ENCODE data around the gene MAP2K5.

MAP2K5 gene

DNA sequence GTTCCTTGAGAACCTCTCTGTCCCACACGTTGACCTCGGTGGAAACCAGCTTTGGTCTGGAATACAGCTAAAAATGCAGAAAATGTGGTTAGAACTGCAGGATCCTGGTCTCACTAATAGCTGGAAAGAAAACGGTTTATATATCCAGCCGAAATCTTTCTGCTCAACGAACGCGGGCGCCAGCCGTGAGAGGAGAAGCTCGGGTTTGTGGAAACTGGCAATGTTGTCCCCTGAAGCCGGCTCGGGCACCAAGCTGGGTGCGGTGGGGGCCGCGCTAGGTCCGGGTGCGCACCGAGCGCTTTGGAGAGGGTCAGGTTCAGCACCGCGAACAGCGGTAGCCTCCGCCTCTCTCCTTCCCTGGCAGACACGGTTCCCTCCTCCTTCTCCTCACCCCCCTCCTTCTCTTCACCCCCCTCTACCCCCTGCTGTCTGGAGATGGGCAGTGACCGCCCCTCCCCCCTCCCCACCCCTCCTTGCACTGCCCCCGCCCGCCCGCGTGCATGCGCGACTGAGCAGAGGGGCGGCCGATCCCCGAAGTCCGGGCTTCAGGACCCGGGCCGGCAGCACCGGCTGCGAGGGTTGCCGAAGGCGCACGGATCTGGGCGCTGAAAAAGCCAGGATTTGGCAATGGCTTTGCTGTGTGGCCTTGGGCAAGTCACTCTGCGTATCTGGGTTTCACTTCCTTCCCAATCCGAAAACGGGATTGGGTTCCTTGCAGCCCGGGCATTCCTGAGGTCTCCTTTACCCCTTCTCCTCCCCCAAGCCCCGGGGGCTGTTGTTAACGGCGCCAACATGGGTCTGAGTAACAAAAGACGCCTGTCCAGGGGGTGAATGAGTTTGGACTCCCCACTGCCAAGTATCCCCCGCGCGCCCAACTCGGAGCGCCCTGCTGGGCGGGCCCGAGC is 282.7 kb downstream of the MAP2K5 start, which contains the start of gene SKOR1:
Gene SKOR1, plus strand, starts transcription at position 534 of the 905 bp plus-strand sequence. Its CDS starts 94 bp downstream, at position 628.
- no peak for TF ChIP-seq CTCF (conservative IDR thresholded peaks at IDR 0.05; ENCODE audit: control insufficient read depth, insufficient read depth, low read depth, low read length)
- H3K4me3 ChIP-seq (ENCODE audit: control insufficient read depth, low read depth, low read length) = no peak within 1 kb of the TSS
- DNase-seq (ENCODE audit: low read depth) = peak; percentile 32

DNA sequence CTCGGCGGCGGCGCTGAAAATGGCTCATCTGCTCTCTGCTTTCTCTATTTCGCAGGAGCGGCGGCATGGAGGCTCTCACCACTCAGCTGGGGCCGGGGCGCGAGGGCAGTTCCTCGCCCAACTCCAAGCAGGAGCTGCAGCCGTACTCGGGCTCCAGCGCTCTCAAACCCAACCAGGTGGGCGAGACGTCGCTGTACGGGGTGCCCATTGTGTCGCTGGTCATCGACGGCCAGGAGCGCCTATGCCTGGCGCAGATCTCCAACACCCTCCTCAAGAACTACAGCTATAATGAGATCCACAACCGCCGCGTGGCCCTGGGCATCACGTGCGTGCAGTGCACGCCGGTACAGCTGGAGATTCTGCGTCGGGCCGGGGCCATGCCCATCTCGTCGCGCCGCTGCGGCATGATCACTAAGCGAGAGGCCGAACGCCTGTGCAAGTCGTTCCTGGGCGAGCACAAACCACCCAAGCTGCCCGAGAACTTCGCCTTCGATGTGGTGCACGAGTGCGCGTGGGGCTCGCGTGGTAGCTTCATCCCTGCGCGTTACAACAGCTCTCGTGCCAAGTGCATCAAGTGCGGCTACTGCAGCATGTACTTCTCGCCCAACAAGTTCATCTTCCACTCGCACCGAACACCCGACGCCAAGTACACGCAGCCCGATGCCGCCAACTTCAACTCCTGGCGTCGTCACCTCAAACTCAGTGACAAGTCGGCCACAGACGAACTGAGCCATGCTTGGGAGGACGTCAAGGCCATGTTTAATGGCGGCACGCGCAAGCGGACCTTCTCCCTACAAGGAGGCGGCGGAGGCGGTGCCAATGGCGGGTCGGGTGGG is 283.6 kb downstream of the MAP2K5 start:
- DNase-seq (ENCODE audit: low read depth) = no peak
- H3K4me3 ChIP-seq (ENCODE audit: control insufficient read depth, low read depth, low read length) = no peak overlapping the region
- no peak for TF ChIP-seq CTCF (conservative IDR thresholded peaks at IDR 0.05; ENCODE audit: control insufficient read depth, insufficient read depth, low read depth, low read length)

DNA sequence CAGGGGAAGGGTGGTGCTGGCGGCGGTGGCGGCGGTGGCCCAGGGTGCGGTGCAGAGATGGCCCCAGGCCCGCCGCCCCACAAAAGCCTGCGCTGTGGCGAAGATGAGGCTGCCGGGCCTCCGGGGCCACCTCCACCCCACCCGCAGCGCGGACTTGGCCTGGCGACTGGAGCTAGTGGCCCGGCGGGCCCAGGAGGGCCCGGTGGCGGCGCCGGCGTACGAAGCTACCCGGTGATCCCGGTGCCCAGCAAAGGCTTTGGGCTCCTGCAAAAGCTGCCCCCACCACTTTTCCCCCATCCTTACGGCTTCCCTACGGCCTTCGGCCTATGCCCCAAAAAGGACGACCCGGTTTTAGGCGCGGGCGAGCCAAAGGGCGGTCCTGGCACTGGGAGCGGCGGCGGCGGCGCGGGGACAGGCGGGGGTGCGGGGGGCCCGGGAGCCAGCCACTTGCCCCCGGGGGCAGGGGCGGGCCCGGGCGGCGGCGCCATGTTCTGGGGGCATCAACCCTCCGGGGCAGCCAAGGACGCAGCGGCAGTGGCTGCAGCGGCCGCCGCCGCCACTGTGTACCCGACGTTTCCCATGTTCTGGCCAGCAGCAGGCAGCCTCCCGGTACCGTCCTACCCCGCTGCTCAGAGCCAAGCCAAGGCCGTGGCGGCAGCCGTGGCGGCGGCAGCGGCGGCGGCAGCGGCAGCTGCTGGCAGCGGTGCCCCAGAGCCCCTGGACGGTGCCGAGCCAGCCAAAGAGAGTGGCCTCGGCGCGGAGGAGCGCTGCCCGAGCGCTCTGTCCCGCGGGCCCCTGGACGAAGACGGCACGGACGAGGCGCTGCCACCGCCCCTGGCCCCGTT is 284.4 kb downstream of the MAP2K5 start:
- no peak overlapping the region for H3K4me3 ChIP-seq (ENCODE audit: control insufficient read depth, low read depth, low read length)
- no peak for DNase-seq (ENCODE audit: low read depth)
- TF ChIP-seq CTCF (conservative IDR thresholded peaks at IDR 0.05; ENCODE audit: control insufficient read depth, insufficient read depth, low read depth, low read length) = no peak

GRCh38 chr15:67827562-67828277 is 285.2 kb downstream of the MAP2K5 start:
- no peak for TF ChIP-seq CTCF (conservative IDR thresholded peaks at IDR 0.05; ENCODE audit: control insufficient read depth, insufficient read depth, low read depth, low read length)
- no peak overlapping the region for H3K4me3 ChIP-seq (ENCODE audit: control insufficient read depth, low read depth, low read length)
- DNase-seq (ENCODE audit: low read depth) = no peak

DNA sequence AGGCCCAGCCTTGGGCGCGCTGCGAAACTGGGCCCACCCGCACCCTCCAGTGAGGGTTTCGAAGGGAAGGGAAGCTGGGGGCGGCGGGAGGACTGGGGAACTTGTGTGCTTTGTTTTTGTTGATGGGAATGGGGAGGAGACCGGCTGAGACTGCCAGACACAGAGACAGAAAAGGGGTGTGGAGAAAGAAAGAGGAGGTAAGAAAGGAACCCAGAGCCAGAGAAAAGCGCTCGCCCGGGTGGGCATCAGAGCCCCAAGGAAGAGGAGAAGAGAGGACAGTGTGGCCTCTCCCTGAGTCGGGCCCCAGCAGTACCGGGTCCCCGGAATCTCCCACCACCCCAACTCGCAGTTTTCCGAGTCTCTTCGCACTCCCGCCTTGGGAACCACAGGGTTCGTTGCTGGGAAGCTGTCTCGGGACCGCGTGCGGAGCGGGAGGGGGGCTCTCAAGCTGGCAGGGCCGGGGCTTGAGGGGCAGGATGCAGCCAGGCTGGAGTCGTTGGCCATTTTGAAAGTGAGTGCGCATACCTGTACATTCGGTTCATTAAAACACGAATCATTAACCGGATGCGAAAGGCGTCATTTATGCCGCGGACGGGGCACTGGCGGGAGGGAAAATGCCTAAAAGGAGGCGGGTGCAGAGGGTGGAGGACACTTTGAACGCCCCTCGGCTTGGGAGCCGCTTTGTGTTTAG is 285.9 kb downstream of the MAP2K5 start:
- no peak for TF ChIP-seq CTCF (conservative IDR thresholded peaks at IDR 0.05; ENCODE audit: control insufficient read depth, insufficient read depth, low read depth, low read length)
- no peak overlapping the region for H3K4me3 ChIP-seq (ENCODE audit: control insufficient read depth, low read depth, low read length)
- DNase-seq (ENCODE audit: low read depth) = no peak

Data from fibroblast of mammary gland (primary cell).